HepG2 (cell line): ENCODE data around the gene EHD1. TPM values are rescaled to one million over a fixed set of nuclear protein-coding genes. Genes with fewer than 3 reads are reported as not detected.

Source experiments
- ARHGAP35 ChIP-seq: sonication (generic); formaldehyde crosslinking; IDR thresholded peaks from 2 replicates; pipeline ENCODE4 v1.9.0; 2022; ENCODE audit warnings: mild to moderate bottlenecking, inconsistent platforms, moderate library complexity, missing genetic modification reagents, borderline replicate concordance
- ARID2 ChIP-seq: sonication (generic); formaldehyde crosslinking; IDR thresholded peaks from 2 replicates; pipeline ENCODE4 v1.8.1; 2022; ENCODE audit warnings: mild to moderate bottlenecking, missing genetic modification reagents, borderline replicate concordance
- CC2D1A ChIP-seq: sonication (generic); formaldehyde crosslinking; IDR thresholded peaks from 2 replicates; pipeline ENCODE4 v1.8.1; 2023; ENCODE audit warnings: mild to moderate bottlenecking, missing genetic modification reagents
- CHD4 ChIP-seq: fragments of 200-600 bp; sonication (generic); IDR thresholded peaks from 2 replicates; pipeline ENCODE4 v1.7.0; 2017; ENCODE audit warnings: mild to moderate bottlenecking, low read length, borderline replicate concordance
- EED ChIP-seq: sonication (generic); formaldehyde crosslinking; IDR thresholded peaks from 2 replicates; pipeline ENCODE4 v1.5.0; 2020; ENCODE audit warnings: mild to moderate bottlenecking, missing genetic modification reagents
- HBP1 ChIP-seq: IDR thresholded peaks from 2 replicates; pipeline ENCODE4 v1.6.1; 2016; ENCODE audit warnings: low read depth, control low read depth
- KAT8 ChIP-seq: IDR thresholded peaks from 2 replicates; pipeline ENCODE4 v1.6.1; 2016; ENCODE audit warnings: missing genetic modification reagents, missing compliant biosample characterization
- MAFG ChIP-seq: sonication (generic); formaldehyde crosslinking; IDR thresholded peaks from 2 replicates; pipeline ENCODE4 v1.5.1; 2020; ENCODE audit warnings: mild to moderate bottlenecking, missing genetic modification reagents
- MTF2 ChIP-seq: sonication (generic); formaldehyde crosslinking; IDR thresholded peaks from 2 replicates; pipeline ENCODE4 v1.5.0; 2020; ENCODE audit warnings: missing genetic modification reagents, borderline replicate concordance
- NFKBIZ ChIP-seq: IDR thresholded peaks from 2 replicates; pipeline ENCODE4 v1.6.1; 2018; ENCODE audit warnings: missing genetic modification reagents, missing compliant biosample characterization
- SIX1 ChIP-seq: sonication (generic); formaldehyde crosslinking; IDR thresholded peaks from 2 replicates; pipeline ENCODE4 v1.4.0; 2020; ENCODE audit warnings: missing genetic modification reagents, borderline replicate concordance
- SMC3 ChIP-seq: IDR thresholded peaks from 2 replicates; pipeline ENCODE4 v1.6.1; 2011; ENCODE audit warnings: low read length, improper control_type of control experiment
- TEAD3 ChIP-seq: optimal IDR thresholded peaks from 2 replicates; pipeline ENCODE3; 2016; ENCODE audit warnings: borderline replicate concordance
- ZNF276 ChIP-seq: sonication (generic); formaldehyde crosslinking; IDR thresholded peaks from 2 replicates; pipeline ENCODE4 v1.4.0; 2020; ENCODE audit warnings: mild to moderate bottlenecking, low read depth, missing genetic modification reagents
- ZNF468 ChIP-seq: sonication (generic); formaldehyde crosslinking; IDR thresholded peaks from 2 replicates; pipeline ENCODE4 v1.8.0; 2022; ENCODE audit warnings: mild to moderate bottlenecking, moderate library complexity, missing genetic modification reagents
- ZNF570 ChIP-seq: sonication (generic); formaldehyde crosslinking; IDR thresholded peaks from 2 replicates; pipeline ENCODE4 v1.4.0; 2020; ENCODE audit warnings: mild to moderate bottlenecking, missing genetic modification reagents, borderline replicate concordance
- polyA plus RNA-seq, 8 experiments: library from polyadenylated mRNA; depleted of rRNA in 3 of 8; stranded (reverse) in 7 of 8; unstranded in 1 of 8; fragments of >200 nt; fragmentation: Illumina TruSeq in 4 of 8; extraction: Trizol in 4 of 8; gene quantifications; 2 replicates each; pipeline versions ENCODE4 v1.2.1 to v1.2.3, GENCODE V29; 2011 to 2016; ENCODE audit warnings: low read depth in 4 of 8, missing spikeins in 1 of 8, mixed read lengths in 1 of 8; ENCODE audit not compliant: insufficient read depth in 1 of 8
- total RNA-seq, 5 experiments: library from RNA; depleted of rRNA; stranded (reverse); fragments of >200 nt; fragmentation: Illumina TruSeq; extraction: Trizol; gene quantifications; 2 replicates each; pipeline ENCODE4 v1.2.3, GENCODE V29; 2016; ENCODE audit warnings: low read depth in 1 of 5
- TF ChIP-seq, protein P1 (sequence below): sonication (generic); formaldehyde crosslinking; IDR thresholded peaks from 2 replicates; pipeline ENCODE4 v1.4.0; 2020; ENCODE audit warnings: missing genetic modification reagents
- TF ChIP-seq, protein P2 (sequence below): sonication (generic); formaldehyde crosslinking; IDR thresholded peaks from 2 replicates; pipeline ENCODE4 v1.8.0; 2022; ENCODE audit warnings: missing genetic modification reagents, mild to moderate bottlenecking, borderline replicate concordance
- TF ChIP-seq, protein P3 (sequence below): sonication (generic); formaldehyde crosslinking; IDR thresholded peaks from 2 replicates; pipeline ENCODE4 v1.4.0; 2020; ENCODE audit warnings: low read depth, missing genetic modification reagents

The EHD1 gene
- total and polyA plus RNA-seq, 2 of the 13 experiments (the other 11 are each of a cell fraction or from before 2014, with no cell fraction given), result 23.6 to 26.6 TPM

- TF ChIP-seq ZNF468 (CRISPR knock-in tag) (no peak), SIX1 (CRISPR knock-in tag) (no peak), SMC3 (no peak), CHD4 (no peak), HBP1 (CRISPR knock-in tag) (no peak), TEAD3 (CRISPR knock-in tag) (peak; percentile 42), CC2D1A (CRISPR knock-in tag) (no peak), MAFG (CRISPR knock-in tag) (no peak), EED (no peak), NFKBIZ (CRISPR knock-in tag) (no peak), MTF2 (CRISPR knock-in tag) (no peak), ARID2 (CRISPR knock-in tag) (no peak), ZNF276 (CRISPR knock-in tag) (no peak), ARHGAP35 (CRISPR knock-in tag) (no peak), KAT8 (CRISPR knock-in tag) (peak; percentile 17; the same call in 1 of the 2 replicates), ZNF570 (CRISPR knock-in tag) (no peak)
- TF ChIP-seq, protein P1, sequence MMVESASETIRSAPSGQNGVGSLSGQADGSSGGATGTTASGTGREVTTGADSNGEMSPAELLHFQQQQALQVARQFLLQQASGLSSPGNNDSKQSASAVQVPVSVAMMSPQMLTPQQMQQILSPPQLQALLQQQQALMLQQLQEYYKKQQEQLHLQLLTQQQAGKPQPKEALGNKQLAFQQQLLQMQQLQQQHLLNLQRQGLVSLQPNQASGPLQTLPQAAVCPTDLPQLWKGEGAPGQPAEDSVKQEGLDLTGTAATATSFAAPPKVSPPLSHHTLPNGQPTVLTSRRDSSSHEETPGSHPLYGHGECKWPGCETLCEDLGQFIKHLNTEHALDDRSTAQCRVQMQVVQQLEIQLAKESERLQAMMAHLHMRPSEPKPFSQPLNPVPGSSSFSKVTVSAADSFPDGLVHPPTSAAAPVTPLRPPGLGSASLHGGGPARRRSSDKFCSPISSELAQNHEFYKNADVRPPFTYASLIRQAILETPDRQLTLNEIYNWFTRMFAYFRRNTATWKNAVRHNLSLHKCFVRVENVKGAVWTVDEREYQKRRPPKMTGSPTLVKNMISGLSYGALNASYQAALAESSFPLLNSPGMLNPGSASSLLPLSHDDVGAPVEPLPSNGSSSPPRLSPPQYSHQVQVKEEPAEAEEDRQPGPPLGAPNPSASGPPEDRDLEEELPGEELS (CRISPR knock-in tag), result no peak
- TF ChIP-seq, protein P2, sequence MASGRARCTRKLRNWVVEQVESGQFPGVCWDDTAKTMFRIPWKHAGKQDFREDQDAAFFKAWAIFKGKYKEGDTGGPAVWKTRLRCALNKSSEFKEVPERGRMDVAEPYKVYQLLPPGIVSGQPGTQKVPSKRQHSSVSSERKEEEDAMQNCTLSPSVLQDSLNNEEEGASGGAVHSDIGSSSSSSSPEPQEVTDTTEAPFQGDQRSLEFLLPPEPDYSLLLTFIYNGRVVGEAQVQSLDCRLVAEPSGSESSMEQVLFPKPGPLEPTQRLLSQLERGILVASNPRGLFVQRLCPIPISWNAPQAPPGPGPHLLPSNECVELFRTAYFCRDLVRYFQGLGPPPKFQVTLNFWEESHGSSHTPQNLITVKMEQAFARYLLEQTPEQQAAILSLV (CRISPR knock-in tag), result no peak
- TF ChIP-seq, protein P3, sequence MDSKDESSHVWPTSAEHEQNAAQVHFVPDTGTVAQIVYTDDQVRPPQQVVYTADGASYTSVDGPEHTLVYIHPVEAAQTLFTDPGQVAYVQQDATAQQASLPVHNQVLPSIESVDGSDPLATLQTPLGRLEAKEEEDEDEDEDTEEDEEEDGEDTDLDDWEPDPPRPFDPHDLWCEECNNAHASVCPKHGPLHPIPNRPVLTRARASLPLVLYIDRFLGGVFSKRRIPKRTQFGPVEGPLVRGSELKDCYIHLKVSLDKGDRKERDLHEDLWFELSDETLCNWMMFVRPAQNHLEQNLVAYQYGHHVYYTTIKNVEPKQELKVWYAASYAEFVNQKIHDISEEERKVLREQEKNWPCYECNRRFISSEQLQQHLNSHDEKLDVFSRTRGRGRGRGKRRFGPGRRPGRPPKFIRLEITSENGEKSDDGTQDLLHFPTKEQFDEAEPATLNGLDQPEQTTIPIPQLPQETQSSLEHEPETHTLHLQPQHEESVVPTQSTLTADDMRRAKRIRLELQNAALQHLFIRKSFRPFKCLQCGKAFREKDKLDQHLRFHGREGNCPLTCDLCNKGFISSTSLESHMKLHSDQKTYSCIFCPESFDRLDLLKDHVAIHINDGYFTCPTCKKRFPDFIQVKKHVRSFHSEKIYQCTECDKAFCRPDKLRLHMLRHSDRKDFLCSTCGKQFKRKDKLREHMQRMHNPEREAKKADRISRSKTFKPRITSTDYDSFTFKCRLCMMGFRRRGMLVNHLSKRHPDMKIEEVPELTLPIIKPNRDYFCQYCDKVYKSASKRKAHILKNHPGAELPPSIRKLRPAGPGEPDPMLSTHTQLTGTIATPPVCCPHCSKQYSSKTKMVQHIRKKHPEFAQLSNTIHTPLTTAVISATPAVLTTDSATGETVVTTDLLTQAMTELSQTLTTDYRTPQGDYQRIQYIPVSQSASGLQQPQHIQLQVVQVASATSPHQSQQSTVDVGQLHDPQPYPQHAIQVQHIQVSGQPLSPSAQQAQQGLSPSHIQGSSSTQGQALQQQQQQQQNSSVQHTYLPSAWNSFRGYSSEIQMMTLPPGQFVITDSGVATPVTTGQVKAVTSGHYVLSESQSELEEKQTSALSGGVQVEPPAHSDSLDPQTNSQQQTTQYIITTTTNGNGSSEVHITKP (CRISPR knock-in tag), result no peak
Observed at GRCh38 chr11:64885367-64886286, 7.2 kb upstream of the EHD1 start (continued).
